HL-60 (cell line): ENCODE results near the gene PARVB.

Experiments used
- DNase-seq, 2 experiments: peaks; one replicate each; pipeline ENCODE4 v3.0.0-alpha.2; 2010 to 2020; ENCODE audit warnings: low read depth in 1 of 2, low spot score in 1 of 2
- H3K27ac ChIP-seq: fragments of 250-450 bp; sonication (Bioruptor Pico); replicated peaks from 2 replicates; pipeline ENCODE4 v1.5.1; 2020; ENCODE audit warnings: mild to moderate bottlenecking, moderate library complexity
- H3K27me3 ChIP-seq: fragments of 250-450 bp; sonication (Bioruptor Pico); 2 replicates; pipeline ENCODE4 v1.5.1; 2021; ENCODE audit warnings: mild to moderate bottlenecking, moderate library complexity; ENCODE audit not compliant: insufficient read depth, poor library complexity, severe bottlenecking
- H3K4me3 ChIP-seq: replicated peaks from 2 replicates; pipeline ENCODE4 v1.5.1; 2011; ENCODE audit warnings: mild to moderate bottlenecking, control low read depth, low read length; ENCODE audit not compliant: insufficient read depth
- CTCF ChIP-seq: IDR thresholded peaks from one replicate; pipeline ENCODE4 v1.5.1; 2011; ENCODE audit warnings: low read length, control low read depth, inconsistent platforms; ENCODE audit not compliant: insufficient read depth
- GABPA ChIP-seq: IDR thresholded peaks from 2 replicates; pipeline ENCODE4 v1.6.1; 2012; ENCODE audit warnings: low read depth
- POLR2AphosphoS5 ChIP-seq: IDR thresholded peaks from 2 replicates; pipeline ENCODE4 v1.6.1; 2012; ENCODE audit warnings: low read depth
- REST ChIP-seq: IDR thresholded peaks from 2 replicates; pipeline ENCODE4 v1.6.1; 2012; ENCODE audit warnings: low read depth; ENCODE audit not compliant: insufficient replicate concordance
- SPI1 ChIP-seq: IDR thresholded peaks from 2 replicates; pipeline ENCODE4 v1.6.1; 2012; ENCODE audit warnings: low read depth, mild to moderate bottlenecking, borderline replicate concordance

The PARVB gene

GRCh38 chr22:44032126-44032730 lies 8.1 kb downstream of the PARVB start:
- Histone ChIP-seq H3K27ac (no peak overlapping the region), H3K27me3 (no peaks in the 10 kb centered on the region), H3K4me3 (no peak overlapping the region)
- no peak for DNase-seq
- TF ChIP-seq SPI1 (no peak), GABPA (no peak), POLR2AphosphoS5 (no peak), CTCF (no peak), REST (no peak)

DNA sequence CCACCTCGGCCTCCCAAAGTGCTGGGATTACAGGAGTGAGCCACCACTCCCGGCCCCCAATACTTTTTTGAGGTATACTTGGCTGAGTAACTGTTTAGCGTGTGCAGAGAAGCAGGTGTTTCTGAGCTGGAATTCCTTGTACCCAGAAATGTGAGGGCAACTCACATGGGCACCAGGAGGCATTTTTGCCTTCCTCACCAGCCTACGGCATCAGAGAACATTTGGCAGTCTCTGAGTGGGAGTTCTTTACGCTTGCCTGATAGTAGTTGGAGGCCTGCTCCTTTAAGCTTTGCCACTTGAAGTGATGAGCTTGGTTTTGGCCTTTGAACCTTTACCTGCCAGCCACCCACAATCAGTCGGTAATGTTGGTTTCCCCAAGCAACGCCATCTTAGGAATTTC lies 9.2 kb downstream of the PARVB start:
- no peaks in the 10 kb centered on the region for H3K27me3 ChIP-seq
- H3K27ac ChIP-seq: no peak overlapping the region
- H3K4me3 ChIP-seq: no peak overlapping the region
- no peak for DNase-seq
- TF ChIP-seq POLR2AphosphoS5: no peak
- no peak for TF ChIP-seq GABPA
- TF ChIP-seq CTCF: no peak
- no peak for TF ChIP-seq REST
- no peak for TF ChIP-seq SPI1

DNA sequence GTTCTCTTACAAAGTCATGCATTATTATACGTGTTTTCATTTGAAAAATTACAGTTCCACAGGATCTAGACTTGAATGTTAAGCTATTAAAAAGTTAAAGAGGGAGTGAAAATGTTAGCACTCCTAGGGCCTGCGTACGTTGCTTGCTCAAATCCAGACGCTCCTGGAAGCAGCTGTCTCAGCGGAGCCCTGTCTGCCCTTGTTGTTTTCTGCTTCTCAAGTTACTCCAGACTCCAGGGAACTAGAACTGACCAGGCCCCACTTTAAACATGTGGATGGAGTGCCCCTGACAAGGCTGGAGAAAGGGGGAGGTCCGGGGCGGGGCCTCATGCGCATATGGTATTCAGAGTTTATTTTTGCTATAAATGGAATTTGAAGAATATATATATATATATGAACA lies 9.6 kb downstream of the PARVB start:
- no peak overlapping the region for H3K27ac ChIP-seq
- no peak for DNase-seq
- TF ChIP-seq REST: no peak
- no peak for TF ChIP-seq GABPA
- no peak for TF ChIP-seq SPI1
- TF ChIP-seq CTCF: no peak
- TF ChIP-seq POLR2AphosphoS5: no peak
- H3K27me3 ChIP-seq: no peaks in the 10 kb centered on the region
- no peak overlapping the region for H3K4me3 ChIP-seq
